SK-N-SH (cell line): ENCODE data around the gene C10orf90.

Source experiments
- GABPA ChIP-seq: IDR thresholded peaks from 2 replicates; pipeline ENCODE4 v1.4.0; 2012; ENCODE audit warnings: low read depth, mild to moderate bottlenecking
- SMC3 ChIP-seq: IDR thresholded peaks from 2 replicates; pipeline ENCODE4 v1.6.1; 2012; ENCODE audit warnings: low read depth, low read length, improper control_type of control experiment
- TF ChIP-seq, protein P1 (sequence below): IDR thresholded peaks from 2 replicates; pipeline ENCODE4 v1.4.0; 2012; ENCODE audit warnings: low read depth, borderline replicate concordance
- TF ChIP-seq, protein P2 (sequence below): fragments of 200-600 bp; sonication (generic); IDR thresholded peaks from 2 replicates; pipeline ENCODE4 v1.6.1; 2017; ENCODE audit warnings: antibody characterized with exemption, mild to moderate bottlenecking, moderate library complexity

DNA sequence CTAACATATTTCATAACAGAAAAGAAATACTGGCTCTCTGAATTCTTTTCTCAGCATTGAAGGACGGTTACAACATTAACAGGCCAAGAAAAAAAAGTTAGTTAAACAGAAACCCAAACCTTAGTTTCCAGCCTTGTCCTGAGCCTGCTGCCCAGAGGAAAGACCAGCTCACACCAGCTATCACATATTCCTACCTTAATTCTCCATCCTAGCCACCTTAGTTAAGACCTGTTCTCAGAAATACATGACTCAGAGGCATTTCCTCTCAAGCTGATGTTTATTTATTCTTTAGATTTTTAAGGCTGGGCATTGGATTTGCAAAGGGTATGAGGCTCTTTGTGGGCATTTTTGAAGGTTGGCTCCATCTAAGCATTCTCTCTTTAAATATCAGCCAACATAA, 247.9 kb downstream of the C10orf90 start:
- TF ChIP-seq, protein P1, sequence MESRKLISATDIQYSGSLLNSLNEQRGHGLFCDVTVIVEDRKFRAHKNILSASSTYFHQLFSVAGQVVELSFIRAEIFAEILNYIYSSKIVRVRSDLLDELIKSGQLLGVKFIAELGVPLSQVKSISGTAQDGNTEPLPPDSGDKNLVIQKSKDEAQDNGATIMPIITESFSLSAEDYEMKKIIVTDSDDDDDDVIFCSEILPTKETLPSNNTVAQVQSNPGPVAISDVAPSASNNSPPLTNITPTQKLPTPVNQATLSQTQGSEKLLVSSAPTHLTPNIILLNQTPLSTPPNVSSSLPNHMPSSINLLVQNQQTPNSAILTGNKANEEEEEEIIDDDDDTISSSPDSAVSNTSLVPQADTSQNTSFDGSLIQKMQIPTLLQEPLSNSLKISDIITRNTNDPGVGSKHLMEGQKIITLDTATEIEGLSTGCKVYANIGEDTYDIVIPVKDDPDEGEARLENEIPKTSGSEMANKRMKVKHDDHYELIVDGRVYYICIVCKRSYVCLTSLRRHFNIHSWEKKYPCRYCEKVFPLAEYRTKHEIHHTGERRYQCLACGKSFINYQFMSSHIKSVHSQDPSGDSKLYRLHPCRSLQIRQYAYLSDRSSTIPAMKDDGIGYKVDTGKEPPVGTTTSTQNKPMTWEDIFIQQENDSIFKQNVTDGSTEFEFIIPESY = no peak
- TF ChIP-seq SMC3 (no peak), GABPA (no peak)
- TF ChIP-seq, protein P2, sequence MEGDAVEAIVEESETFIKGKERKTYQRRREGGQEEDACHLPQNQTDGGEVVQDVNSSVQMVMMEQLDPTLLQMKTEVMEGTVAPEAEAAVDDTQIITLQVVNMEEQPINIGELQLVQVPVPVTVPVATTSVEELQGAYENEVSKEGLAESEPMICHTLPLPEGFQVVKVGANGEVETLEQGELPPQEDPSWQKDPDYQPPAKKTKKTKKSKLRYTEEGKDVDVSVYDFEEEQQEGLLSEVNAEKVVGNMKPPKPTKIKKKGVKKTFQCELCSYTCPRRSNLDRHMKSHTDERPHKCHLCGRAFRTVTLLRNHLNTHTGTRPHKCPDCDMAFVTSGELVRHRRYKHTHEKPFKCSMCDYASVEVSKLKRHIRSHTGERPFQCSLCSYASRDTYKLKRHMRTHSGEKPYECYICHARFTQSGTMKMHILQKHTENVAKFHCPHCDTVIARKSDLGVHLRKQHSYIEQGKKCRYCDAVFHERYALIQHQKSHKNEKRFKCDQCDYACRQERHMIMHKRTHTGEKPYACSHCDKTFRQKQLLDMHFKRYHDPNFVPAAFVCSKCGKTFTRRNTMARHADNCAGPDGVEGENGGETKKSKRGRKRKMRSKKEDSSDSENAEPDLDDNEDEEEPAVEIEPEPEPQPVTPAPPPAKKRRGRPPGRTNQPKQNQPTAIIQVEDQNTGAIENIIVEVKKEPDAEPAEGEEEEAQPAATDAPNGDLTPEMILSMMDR = no peak
